HAP-1 (cell line): ENCODE results near the gene USP16.

Experiments used
- DNase-seq, 2 experiments: peaks; one replicate each; pipeline ENCODE4 v3.0.0-alpha.2; 2016 to 2020; ENCODE audit warnings: low spot score in 2 of 2
- H3K27me3 ChIP-seq: fragments of 250-450 bp; sonication (Bioruptor Pico); 2 replicates; pipeline ENCODE4 v1.5.1; 2020; ENCODE audit warnings: low read depth, mild to moderate bottlenecking, moderate library complexity
- H3K36me3 ChIP-seq: fragments of 250-450 bp; sonication (Bioruptor Pico); replicated peaks from 2 replicates; pipeline ENCODE4 v1.5.1; 2020; ENCODE audit warnings: mild to moderate bottlenecking
- H3K4me1 ChIP-seq: fragments of 250-450 bp; sonication (Bioruptor Pico); 2 replicates; pipeline ENCODE4 v1.5.1; 2020; ENCODE audit warnings: mild to moderate bottlenecking
- H3K4me3 ChIP-seq: fragments of 250-450 bp; sonication (Bioruptor Pico); 2 replicates; pipeline ENCODE4 v1.5.1; 2020; ENCODE audit warnings: mild to moderate bottlenecking, moderate library complexity
- H3K9me3 ChIP-seq: fragments of 250-450 bp; sonication (Bioruptor Pico); 2 replicates; pipeline ENCODE4 v1.5.1; 2020; ENCODE audit warnings: mild to moderate bottlenecking, moderate library complexity
- in situ Hi-C: fragments of 300-500 bp; cut with MboI; formaldehyde crosslinking; loops from 3 replicates; pipeline ENCODE4 v1.14.3; 2020; ENCODE audit warnings: low sequenced_read_pairs, inconsistent platforms, mixed read lengths

The USP16 gene

DNA sequence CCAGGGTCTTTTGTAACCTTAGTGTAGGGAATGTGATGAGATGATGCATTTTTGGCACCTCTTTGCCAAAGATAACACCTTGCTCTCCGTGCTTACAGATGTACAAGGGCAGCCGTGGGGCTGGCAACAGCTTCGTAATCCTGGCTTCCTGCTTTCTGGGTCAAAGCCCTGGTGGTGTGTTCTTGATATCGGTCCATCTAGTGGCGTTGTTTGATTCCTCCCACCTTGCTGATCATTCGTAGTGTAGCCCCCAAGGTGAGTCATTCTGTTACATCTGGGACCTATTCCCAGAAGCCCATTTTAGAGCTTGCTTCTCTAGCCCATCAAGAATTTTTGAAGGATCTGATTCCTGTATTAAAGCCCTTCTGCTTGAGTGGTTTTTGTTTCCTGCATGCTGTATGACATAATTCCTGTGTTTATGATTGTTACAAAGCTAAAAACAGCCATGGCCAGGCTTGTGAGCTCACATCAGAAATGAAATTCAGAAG lies 56.0 kb downstream of the USP16 start:
- Histone ChIP-seq H3K27me3 (peaks cover 15% of the 10 kb centered on the region; the same call in 1 of the 2 replicates), H3K9me3 (no peaks in the 10 kb centered on the region), H3K4me1 (no peaks in the 10 kb centered on the region), H3K36me3 (no peaks in the 10 kb centered on the region), H3K4me3 (no peak overlapping the region)
- in situ Hi-C loops = loop anchor here (25.0 kb wide), 1 partner anchor 2007 kb away; no protein-coding TSS in a partner anchor
- no peak for DNase-seq

DNA sequence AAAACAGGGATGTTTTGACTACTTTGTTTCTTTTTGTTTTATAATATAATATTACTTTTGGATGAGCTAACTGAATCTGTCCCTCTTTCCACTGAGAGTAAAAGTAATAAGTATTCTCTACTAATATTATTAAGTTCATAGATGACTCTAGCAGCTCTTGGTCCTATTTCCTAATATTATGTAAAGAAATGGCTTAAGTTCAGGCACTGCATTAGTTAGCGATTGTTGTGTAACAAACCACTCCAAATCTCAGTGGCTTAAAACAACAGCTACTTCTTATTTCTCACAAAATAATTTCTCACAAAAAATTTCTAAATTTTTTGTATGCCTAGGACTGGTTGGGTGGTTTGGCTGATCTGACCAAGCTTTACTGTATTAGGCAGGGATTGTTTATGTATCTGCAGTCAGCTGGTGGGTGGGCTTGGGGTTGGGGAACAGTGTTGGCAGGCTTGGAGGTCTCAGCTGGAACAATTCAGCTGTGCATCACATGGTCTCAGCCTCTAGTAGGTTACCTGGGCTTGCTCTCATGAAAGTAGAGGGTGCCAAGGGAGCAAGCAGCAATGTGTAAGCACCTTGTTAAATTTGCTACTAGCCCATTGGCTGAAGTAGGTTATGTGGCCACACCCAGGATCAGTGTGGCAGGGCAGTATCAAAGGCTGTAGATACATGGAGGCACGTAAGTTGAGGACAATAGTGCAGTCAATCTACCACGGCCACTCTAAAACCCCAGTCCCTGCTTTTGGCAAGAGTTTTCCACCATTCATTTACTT lies 57.8 kb downstream of the USP16 start:
- H3K27me3 ChIP-seq = peaks cover 20% of the 10 kb centered on the region; the same call in 1 of the 2 replicates
- in situ Hi-C loops = loop anchor here (25.0 kb wide), 1 partner anchor 2005 kb away; no protein-coding TSS in a partner anchor
- DNase-seq = no peak
- no peak overlapping the region for H3K4me3 ChIP-seq
- no peaks in the 10 kb centered on the region for H3K4me1 ChIP-seq
- no peaks in the 10 kb centered on the region for H3K36me3 ChIP-seq
- H3K9me3 ChIP-seq = no peaks in the 10 kb centered on the region

DNA sequence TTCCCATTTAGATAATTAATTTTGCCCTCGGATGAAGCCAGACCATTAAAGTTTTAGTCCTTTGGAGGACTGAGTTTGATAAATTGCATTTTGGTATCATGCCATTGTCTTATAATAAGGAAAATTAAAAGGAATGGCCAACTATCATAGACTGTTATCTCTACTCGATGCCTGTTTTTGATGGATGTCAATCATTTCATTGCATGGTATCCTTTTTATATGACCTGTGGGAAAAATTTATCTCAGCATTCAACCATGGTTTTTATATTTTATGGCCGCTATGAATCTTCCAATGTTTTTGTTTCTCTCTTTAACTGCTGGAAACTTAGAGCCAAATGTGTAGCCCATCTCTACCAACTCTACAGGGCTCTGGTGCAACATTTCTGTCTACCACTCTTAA lies 58.8 kb downstream of the USP16 start:
- H3K4me3 ChIP-seq = no peak overlapping the region
- H3K4me1 ChIP-seq = no peaks in the 10 kb centered on the region
- in situ Hi-C loops = loop anchor here (25.0 kb wide), 1 partner anchor 2004 kb away; no protein-coding TSS in a partner anchor
- no peak for DNase-seq
- peaks cover 20% of the 10 kb centered on the region; the same call in 1 of the 2 replicates for H3K27me3 ChIP-seq
- no peaks in the 10 kb centered on the region for H3K36me3 ChIP-seq
- H3K9me3 ChIP-seq = no peaks in the 10 kb centered on the region

DNA sequence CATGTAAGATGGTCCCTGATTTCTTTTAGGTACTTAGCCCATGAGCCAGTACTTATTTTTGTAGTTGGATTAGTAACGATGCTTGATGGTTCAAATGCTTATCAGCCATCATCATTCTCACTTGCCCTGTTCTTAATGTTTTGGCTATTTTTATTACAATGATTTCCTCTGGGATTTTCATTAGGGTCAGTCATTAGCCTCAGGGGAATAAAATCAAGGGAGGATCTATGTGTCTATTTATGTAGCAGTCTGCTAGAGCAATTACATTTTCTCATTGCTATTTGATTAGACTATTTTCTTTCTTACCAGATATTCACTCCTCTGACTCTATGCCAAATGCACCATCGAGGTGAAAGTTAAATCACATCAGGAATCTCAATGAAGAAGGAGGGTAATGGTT lies 59.9 kb downstream of the USP16 start:
- Histone ChIP-seq H3K36me3 (no peaks in the 10 kb centered on the region), H3K4me1 (no peaks in the 10 kb centered on the region), H3K4me3 (no peak overlapping the region), H3K27me3 (peaks cover 20% of the 10 kb centered on the region; the same call in 1 of the 2 replicates), H3K9me3 (no peaks in the 10 kb centered on the region)
- in situ Hi-C loops = loop anchor here (25.0 kb wide), 1 partner anchor 2003 kb away; no protein-coding TSS in a partner anchor
- DNase-seq = no peak

DNA sequence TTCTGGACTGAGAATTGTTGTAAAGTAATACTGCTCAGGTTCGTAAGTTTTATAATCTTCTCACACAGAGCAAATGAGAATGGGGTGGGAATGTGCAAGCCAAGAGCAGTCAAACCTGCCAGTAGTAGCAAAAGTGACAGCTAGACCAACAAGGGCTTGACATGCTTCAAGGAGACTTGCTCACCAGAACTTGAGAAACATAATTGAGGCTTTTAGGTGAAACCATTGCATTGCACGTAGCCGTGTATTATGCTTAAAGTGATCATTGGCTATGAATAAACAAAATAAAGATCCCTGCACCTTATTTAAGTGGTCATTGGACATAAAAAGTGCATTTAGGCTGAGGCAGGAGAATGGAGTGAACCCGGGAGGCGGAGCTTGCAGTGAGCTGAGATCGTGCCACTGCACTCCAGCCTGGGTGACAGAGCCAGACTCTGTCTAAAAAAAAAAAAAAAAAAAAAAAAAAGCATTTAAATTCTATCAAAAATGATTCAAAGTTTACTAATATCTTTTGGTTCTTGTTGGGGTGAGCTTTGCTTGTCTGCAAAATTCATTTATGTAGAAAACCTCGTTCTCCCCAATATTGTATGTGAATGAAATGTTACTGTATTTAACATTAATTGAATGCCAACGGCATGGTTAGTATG lies 60.8 kb downstream of the USP16 start:
- in situ Hi-C loops = loop anchor here (25.0 kb wide), 1 partner anchor 2002 kb away; no protein-coding TSS in a partner anchor
- Histone ChIP-seq H3K9me3 (no peaks in the 10 kb centered on the region), H3K36me3 (no peaks in the 10 kb centered on the region), H3K27me3 (peaks cover 20% of the 10 kb centered on the region; the same call in 1 of the 2 replicates), H3K4me1 (no peaks in the 10 kb centered on the region), H3K4me3 (no peak overlapping the region)
- DNase-seq = no peak

DNA sequence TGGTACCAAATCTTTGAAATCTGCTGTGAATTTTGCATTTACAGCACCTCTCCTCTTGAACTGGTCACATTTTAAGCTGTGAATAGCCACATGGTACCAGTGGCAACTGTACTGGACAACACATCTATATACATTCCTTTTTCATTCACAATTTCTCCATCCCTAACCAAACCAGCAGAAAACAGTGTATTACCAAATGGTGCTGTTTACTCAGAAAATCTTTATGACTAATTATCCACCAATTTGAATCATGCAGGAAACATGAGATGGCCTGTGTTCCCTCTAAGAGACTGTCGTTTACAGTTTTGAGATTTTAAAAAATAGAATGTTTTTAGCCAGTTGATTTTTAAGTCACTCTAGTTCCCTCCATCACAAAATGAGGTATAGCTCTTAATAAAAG lies 66.6 kb downstream of the USP16 start:
- Histone ChIP-seq H3K9me3 (no peaks in the 10 kb centered on the region), H3K27me3 (peaks cover 2% of the 10 kb centered on the region; the same call in 1 of the 2 replicates), H3K4me1 (no peaks in the 10 kb centered on the region), H3K4me3 (no peak overlapping the region), H3K36me3 (no peaks in the 10 kb centered on the region)
- no peak for DNase-seq
- in situ Hi-C loops = loop anchor here (25.0 kb wide), 1 partner anchor 1996 kb away; no protein-coding TSS in a partner anchor

DNA sequence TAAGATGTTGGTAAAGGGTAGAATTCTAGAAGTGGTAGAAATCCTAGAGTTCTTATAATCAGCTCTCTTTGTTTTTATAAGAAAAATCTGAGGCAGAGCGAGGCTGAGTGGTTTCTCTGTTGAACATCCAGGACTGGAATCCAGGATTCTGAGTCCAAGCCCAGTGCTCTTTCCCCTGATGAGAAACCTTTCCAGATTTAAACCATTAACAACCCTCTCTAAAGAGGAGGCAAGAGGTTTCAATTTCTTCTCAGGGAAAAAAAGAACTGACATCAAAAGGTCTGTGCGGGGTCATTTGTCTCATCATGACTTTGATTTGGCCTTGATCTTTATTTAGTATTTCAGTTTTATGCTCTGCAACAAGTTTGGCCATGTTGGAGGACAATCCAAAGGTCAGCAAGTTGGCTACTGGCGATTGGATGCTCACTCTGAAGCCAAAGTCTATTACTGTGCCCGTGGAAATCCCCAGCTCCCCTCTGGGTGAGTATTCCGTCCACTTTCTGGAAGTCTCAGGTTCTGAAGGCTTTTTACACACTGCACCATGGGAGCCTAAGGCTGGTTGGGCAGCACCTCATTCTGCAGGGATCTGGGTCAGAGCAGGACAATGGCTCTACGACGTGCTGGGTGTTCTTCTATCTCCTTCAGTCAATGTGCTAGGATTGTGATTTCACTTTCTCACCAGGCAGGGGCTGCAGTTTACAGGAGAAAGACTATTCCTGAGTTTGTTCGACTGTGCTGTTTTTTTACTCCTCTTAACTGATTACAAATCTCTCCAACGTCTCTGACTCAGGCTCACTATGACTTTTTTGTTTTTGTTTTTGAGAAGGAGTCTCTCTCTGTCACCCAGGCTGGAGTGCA lies 67.9 kb downstream of the USP16 start:
- no peak overlapping the region for H3K4me3 ChIP-seq
- in situ Hi-C loops = loop anchor here (25.0 kb wide), 1 partner anchor 1995 kb away; no protein-coding TSS in a partner anchor
- no peak for DNase-seq

DNA sequence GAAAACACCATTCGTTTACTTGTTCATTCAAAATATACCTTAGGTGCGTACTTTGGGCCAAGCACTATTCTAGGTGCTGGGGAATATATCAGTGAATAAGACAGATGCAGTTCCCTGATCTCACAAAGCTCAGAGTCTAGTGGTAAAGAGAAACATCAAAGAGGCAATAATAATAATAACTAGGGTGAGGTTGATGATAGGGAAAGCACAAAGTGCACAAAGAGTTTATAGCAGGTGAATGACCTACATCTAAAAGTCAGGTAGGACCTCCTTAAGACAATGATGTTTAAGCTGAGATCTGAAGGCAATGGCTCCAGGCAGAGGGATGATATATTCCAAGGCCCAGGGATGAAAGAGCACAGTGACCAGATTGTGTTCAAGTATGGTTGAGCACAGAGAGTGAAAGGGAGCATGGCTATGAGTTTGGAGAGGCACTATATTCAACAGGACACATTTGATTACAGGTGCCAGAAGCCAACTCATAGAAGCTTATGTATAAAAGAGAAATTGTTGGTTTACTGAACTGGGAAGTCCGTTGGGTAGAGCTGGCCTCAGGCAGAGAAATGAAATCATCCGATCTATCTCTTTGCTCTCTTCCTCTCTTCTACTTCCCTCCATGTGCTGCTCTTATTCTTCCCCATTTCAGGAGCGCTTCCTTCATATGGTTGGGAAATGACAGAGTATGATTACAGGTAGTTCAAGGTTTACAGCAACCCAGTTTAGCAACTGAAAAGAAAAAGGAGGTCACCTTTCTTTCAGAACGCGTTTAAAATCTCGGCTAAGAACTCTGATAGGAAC lies 71.9 kb downstream of the USP16 start:
- Histone ChIP-seq H3K9me3 (no peaks in the 10 kb centered on the region), H3K4me3 (no peak overlapping the region), H3K4me1 (no peaks in the 10 kb centered on the region), H3K36me3 (no peaks in the 10 kb centered on the region), H3K27me3 (no peaks in the 10 kb centered on the region)
- in situ Hi-C loops = loop anchor here (5.0 to 25.0 kb wide), 2 partner anchors 276 to 1991 kb away; no protein-coding TSS in a partner anchor
- no peak for DNase-seq

More for the DNA sequence above, 67.9 kb downstream of the USP16 start:
- no peaks in the 10 kb centered on the region for H3K9me3 ChIP-seq
- no peaks in the 10 kb centered on the region for H3K36me3 ChIP-seq
- no peaks in the 10 kb centered on the region for H3K4me1 ChIP-seq
- H3K27me3 ChIP-seq = no peaks in the 10 kb centered on the region

DNA sequence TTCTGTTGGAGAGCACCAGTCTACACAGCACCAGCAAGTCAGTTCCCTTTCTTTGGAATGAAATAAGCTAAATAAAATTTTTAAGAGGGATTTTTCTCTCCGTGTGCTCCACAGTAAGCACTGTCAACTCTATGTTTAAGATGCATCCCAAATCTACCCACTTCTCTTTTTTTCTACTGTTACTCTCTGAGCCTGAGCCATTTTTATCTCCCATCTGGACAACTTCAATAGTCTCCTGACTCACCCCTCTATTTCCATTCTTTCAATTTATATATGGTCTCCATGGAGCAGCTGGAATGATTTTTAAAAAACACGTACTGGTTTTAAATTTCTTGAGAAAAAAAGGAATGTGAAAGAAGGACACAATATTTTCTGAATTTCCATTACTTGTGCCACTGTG lies 73.7 kb downstream of the USP16 start:
- Histone ChIP-seq H3K36me3 (no peaks in the 10 kb centered on the region), H3K4me3 (no peak overlapping the region), H3K27me3 (no peaks in the 10 kb centered on the region), H3K4me1 (no peaks in the 10 kb centered on the region), H3K9me3 (no peaks in the 10 kb centered on the region)
- no peak for DNase-seq
- in situ Hi-C loops = loop anchor here (5.0 to 25.0 kb wide), 2 partner anchors 274 to 1989 kb away; no protein-coding TSS in a partner anchor

DNA sequence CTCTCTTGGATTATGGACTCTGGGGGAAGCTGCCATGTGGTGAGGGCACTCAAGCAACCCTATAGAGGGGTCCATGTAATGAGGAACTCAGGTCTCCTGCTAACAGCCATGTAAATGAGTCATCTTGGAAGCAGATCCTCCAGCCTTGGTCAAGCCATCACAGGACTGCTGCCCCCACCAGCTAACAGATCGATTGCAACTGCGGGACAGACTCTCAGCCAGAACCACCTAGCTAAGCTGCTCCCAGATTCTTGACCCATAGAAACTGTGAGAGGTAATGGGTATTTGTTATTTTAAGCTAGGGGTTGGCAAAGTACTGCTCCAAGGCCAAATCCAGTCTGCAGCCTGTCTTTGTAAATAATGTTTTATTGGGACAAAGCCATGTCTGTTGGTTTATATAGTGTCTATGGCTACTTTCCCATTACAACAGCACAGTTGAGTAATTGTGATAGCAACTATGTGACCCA lies 78.4 kb downstream of the USP16 start:
- in situ Hi-C loops = no loop called here
- Histone ChIP-seq H3K9me3 (no peaks in the 10 kb centered on the region), H3K36me3 (no peaks in the 10 kb centered on the region), H3K27me3 (no peaks in the 10 kb centered on the region), H3K4me3 (no peak overlapping the region), H3K4me1 (no peaks in the 10 kb centered on the region)
- no peak for DNase-seq
